Anterior cingulate cortex (tissue), 58 donors: ENCODE results near the gene ALG14.

Experiments used
- DNase-seq, 58 donors: peaks; one replicate each; lab custom pipeline; 2025; lab: John Stamatoyannopoulos, UW

Gene ALG14

DNA sequence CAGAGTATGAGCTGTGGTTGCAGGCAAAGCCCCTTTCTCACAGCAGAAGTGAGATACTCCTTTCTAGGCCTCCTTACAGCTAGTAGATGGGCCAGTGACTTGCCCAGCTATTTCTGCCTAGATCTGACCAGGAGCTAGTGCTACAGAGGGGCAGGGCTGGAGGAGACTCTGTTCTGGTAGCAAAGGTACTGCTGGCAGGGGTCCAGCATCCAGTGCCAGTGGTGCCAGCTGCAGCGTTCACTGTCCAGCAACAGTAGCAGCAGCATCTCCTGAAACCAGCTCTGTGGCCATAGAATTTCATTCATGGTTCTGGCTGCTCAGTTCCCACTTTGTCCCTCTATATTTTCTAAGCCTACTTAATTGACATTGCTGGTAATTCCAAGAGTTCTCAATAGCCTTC is 83.4 kb downstream of the ALG14 start:
- DNase-seq: peak in 1 of 58 donors; percentile 36

- DNase-seq: no peak
Measured at GRCh38 chr1:94988356-94988755, 84.4 kb downstream of the ALG14 start.

- DNase-seq: no peak
Measured at GRCh38 chr1:94986783-94987182, 86.0 kb downstream of the ALG14 start.

DNA sequence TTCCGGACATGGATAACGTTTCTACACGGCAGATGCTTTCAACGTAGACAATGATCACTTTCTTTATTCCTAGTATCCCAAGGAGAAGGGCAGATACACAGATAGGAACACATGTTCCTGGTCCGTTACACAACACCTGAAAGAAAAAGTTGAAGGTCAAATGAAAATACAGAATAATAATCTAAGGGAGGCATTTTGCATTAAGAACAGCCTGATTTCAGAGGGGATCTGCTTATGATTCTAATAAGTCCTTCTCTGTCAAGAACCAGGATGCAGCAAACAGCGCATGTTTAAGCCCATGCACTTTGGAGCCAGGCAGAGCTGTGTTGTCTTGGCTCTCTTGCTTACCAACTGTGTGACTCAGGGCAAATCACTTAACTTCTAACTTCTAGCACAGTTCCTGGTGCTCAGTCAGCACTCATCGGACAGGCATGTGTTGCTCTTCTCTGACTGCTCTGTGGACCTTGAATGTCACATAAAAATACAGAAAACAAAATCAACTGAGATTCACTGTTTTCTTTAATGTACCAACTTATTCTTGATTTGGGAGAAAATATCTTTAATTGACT is 89.5 kb downstream of the ALG14 start:
- no peak for DNase-seq

- no peak for DNase-seq
Measured at GRCh38 chr1:94982398-94982797, 90.4 kb downstream of the ALG14 start.

GRCh38 chr1:94981575-94981973 is 91.2 kb downstream of the ALG14 start:
- DNase-seq: no peak

GRCh38 chr1:94980582-94981574 is 91.9 kb downstream of the ALG14 start:
- DNase-seq: no peak

- no peak for DNase-seq
Measured at GRCh38 chr1:94979656-94980581, 92.8 kb downstream of the ALG14 start.

GRCh38 chr1:94979131-94979530 is 93.6 kb downstream of the ALG14 start:
- DNase-seq: no peak

DNA sequence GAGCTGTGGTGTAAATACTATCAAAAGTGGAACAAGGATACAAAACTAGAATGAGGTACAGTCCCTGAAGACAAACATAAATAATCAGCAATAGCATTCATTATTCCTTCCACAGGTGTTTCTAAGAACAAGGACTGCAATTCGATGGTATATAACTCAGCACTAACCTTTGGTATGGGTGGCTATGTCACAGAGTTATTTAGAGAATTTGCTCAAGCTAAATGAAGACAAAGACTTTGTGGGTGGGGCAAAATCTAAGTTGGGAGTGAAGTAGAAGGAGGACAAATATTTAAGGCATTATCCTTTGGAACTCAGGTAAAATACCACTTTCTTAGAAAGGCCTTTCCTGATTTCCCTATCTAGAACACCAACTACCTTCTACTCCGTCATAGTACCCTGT is 94.3 kb downstream of the ALG14 start:
- DNase-seq: no peak

GRCh38 chr1:94976971-94977548 is 95.7 kb downstream of the ALG14 start:
- DNase-seq: no peak

GRCh38 chr1:94974824-94975223 is 97.9 kb downstream of the ALG14 start:
- no peak for DNase-seq

DNA sequence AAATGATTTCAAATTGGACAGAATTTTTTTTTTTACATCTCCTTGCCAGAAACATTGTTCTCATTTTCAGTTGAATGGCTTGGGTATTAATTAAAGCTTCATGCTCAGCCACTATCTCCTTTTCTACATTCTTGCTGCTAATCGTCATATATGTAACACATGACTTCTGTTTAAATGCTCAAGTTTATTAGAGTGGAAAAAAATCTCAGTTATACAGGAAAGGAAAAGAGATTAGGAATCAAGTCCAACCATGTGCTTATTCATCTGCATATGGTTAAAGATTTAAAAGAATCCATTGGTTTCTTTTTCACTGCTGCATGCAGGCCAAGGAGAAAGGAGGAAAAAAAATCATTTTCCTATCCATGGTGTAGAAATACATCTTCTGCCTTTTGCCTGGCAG is 98.5 kb downstream of the ALG14 start:
- DNase-seq: no peak

- no peak for DNase-seq
Measured at GRCh38 chr1:94973309-94973922, 99.3 kb downstream of the ALG14 start.

GRCh38 chr1:94971491-94971924 is 101.2 kb downstream of the ALG14 start:
- DNase-seq: no peak

- no peak for DNase-seq
Measured at GRCh38 chr1:94970783-94971182, 102.0 kb downstream of the ALG14 start.

DNA sequence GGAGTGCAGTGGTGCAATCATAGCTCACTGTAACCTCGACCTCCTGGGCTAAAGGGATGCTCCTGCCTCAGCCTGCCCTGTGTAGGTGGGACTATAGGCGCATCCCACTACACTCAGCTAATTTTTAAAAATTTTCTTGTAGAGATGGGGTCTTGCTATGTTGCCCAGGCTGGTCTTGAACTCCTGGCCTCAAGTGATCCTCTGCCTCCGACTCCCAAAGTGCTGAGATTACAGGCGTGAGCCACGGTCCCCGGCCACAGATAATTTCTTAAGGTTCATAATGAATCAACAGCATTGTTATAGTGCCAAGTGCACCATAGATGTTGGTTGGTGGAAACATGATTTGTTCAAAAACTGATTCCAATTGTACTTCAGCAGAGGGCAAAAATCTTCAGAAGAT is 103.6 kb downstream of the ALG14 start:
- DNase-seq: no peak

DNA sequence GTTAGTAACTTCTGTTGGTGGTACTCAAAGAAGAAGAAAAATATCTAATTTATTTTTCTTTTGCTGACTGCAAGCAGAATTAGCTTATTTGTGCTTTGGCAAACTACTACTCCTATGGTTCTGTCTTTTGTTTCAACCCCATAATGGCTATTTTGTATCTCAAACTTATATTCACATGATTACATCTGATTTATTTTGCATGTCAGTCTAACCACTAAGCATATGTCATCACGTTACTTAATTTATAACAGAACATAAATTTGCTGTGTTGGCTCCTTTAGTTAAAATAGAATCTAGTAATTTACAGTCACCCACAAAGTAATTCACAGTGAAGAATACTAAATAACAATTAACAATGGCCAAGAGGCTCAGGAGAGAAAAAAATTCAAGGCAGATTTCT is 106.7 kb downstream of the ALG14 start:
- DNase-seq: no peak

DNA sequence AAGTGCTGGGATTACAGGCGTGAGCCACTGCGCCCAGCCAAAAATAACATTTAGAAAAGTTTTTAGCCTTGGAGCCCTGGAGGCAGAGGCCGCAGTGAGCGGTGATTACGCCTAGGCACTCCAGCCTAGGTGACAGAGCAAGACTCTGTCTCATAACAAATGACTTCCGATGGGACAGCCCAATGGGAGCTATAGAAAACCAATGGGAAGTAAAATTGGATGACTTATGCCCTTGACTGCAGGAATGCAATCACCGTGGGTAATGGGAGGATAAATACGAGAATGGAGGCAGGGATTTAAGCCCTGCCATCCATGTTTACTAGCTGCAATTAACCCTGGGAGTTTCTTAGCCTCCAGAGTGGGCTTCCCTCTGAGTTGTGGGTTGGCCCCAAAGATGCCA is 108.9 kb downstream of the ALG14 start:
- DNase-seq: no peak
